ENCODE results near the gene MLIP.
"Not testable (repeated sequence)": the region's sequence is repeated elsewhere in the genome, so short reads cannot be mapped to it uniquely, and the experiment has no call there.

Gene MLIP

GRCh38 chr6:54111341-54112045 lies at the start of gene MLIP:
MLIP (plus strand) TSS chr6:54111443; CDS start chr6:54111480, 37 bp downstream.
- no peak for DNase-seq (ENCODE audit: low spot score)

- no peak for DNase-seq (ENCODE audit: low spot score)
These were observed 48.1 kb upstream of the MLIP start for GRCh38 chr6:54063228-54063539.

GRCh38 chr6:54068694-54069093 lies 42.5 kb upstream of the MLIP start:
- no peak for DNase-seq (ENCODE audit: low spot score)

GRCh38 chr6:54070025-54070424 lies 41.2 kb upstream of the MLIP start:
- DNase-seq (ENCODE audit: low spot score), result no peak

- no peak for DNase-seq (ENCODE audit: low spot score)
These were observed 39.4 kb upstream of the MLIP start for GRCh38 chr6:54071821-54072340.

- no peak for DNase-seq (ENCODE audit: low spot score)
These were observed 38.5 kb upstream of the MLIP start for GRCh38 chr6:54072635-54073313.

- DNase-seq (ENCODE audit: low spot score), result no peak
These were observed 37.8 kb upstream of the MLIP start for GRCh38 chr6:54073487-54073886.

GRCh38 chr6:54074109-54074508 lies 37.1 kb upstream of the MLIP start:
- no peak for DNase-seq (ENCODE audit: low spot score)

GRCh38 chr6:54074578-54075195 lies 36.6 kb upstream of the MLIP start:
- no peak for DNase-seq (ENCODE audit: low spot score)

GRCh38 chr6:54076159-54076789 lies 35.0 kb upstream of the MLIP start:
- DNase-seq (ENCODE audit: low spot score), result no peak

- DNase-seq (ENCODE audit: low spot score), result not testable (repeated sequence)
These were observed 29.7 kb upstream of the MLIP start for GRCh38 chr6:54081499-54081898.

- no peak for DNase-seq (ENCODE audit: low spot score)
These were observed 28.0 kb upstream of the MLIP start for GRCh38 chr6:54083287-54083686.

- no peak for DNase-seq (ENCODE audit: low spot score)
These were observed 27.0 kb upstream of the MLIP start for GRCh38 chr6:54084231-54084630.

GRCh38 chr6:54085047-54085446 lies 26.2 kb upstream of the MLIP start:
- no peak for DNase-seq (ENCODE audit: low spot score)

- peak; percentile 29 for DNase-seq (ENCODE audit: low spot score)
These were observed 25.7 kb upstream of the MLIP start for GRCh38 chr6:54085541-54085940.

GRCh38 chr6:54086439-54086838 lies 24.8 kb upstream of the MLIP start:
- no peak for DNase-seq (ENCODE audit: low spot score)

GRCh38 chr6:54087721-54088120 lies 23.5 kb upstream of the MLIP start:
- DNase-seq (ENCODE audit: low spot score), result no peak

- DNase-seq (ENCODE audit: low spot score), result no peak
These were observed 17.8 kb upstream of the MLIP start for GRCh38 chr6:54093326-54093948.

- no peak for DNase-seq (ENCODE audit: low spot score)
These were observed 16.9 kb upstream of the MLIP start for GRCh38 chr6:54094293-54094692.

GRCh38 chr6:54094786-54095185 lies 16.5 kb upstream of the MLIP start:
- no peak for DNase-seq (ENCODE audit: low spot score)

- DNase-seq (ENCODE audit: low spot score), result no peak
These were observed 15.5 kb upstream of the MLIP start for GRCh38 chr6:54095723-54096122.

GRCh38 chr6:54096811-54097210 lies 14.4 kb upstream of the MLIP start:
- no peak for DNase-seq (ENCODE audit: low spot score)

All from GM03348 (cell line).